ENCODE results near the gene ARNT2. TPM values are rescaled to one million over a fixed set of nuclear protein-coding genes. Genes with fewer than 3 reads are reported as not detected.

ARNT2 gene
- total and polyA plus RNA-seq, 2 donors (not counting 1 experiment from before 2014, with no cell fraction given), result 15.5 to 61.2 TPM

DNA sequence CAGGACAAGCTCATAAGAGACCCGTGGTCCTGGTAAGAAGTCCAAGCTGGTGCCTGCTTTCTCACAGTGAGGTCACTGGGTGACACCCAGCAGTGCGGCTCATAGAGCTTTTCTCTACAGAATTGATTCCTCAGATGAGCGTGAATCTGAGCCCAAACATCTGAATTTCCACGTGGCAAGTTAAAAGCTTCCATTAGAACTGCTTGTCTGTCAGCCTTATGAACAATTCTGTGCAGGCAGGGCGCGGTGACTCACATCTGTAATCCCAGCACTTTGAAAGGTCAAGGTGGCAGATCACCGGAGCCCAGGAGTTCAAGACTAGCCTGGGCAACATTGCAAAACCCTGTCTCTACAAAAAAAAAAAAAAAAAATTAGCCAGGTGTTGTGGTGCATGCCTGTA, 177.8 kb downstream of the ARNT2 start:
- Histone ChIP-seq H3K9me3 (ENCODE audit: control insufficient read depth, insufficient read depth, low read depth, low read length) (no peaks in the 10 kb centered on the region), H3K4me2 (ENCODE audit: extremely low read depth, insufficient read depth, low read length) (no peak overlapping the region), H3K27me3 (ENCODE audit: control insufficient read depth, insufficient read depth, low read length) (no peaks in the 10 kb centered on the region), H2AFZ (ENCODE audit: low read length) (no peak overlapping the region), H3K27ac (ENCODE audit: insufficient read depth, low read length) (no peak overlapping the region), H3K9ac (ENCODE audit: insufficient read depth, low read length) (no peak overlapping the region), H4K20me1 (ENCODE audit: control insufficient read depth, extremely low read depth, insufficient read depth, low read length) (no peaks in the 10 kb centered on the region), H3K4me3 (replicated peaks in 1 of 4; ENCODE audit: control extremely low read depth in 1 of 4, insufficient read depth in 1 of 4, low read depth in 3 of 4, low read length in 4 of 4) (no peak overlapping the region), H3K79me2 (ENCODE audit: control insufficient read depth, insufficient read depth, low read length) (no peaks in the 10 kb centered on the region), H3K36me3 (ENCODE audit: control insufficient read depth, insufficient read depth, low read length) (peaks cover 26% of the 10 kb centered on the region), H3K4me1 (ENCODE audit: control insufficient read depth, extremely low read depth, insufficient read depth, low read length) (no peaks in the 10 kb centered on the region)
- no peak for TF ChIP-seq EZH2 (IDR thresholded peaks at IDR 0.05; ENCODE audit: low read length, missing control alignments)
- TF ChIP-seq, protein P1, sequence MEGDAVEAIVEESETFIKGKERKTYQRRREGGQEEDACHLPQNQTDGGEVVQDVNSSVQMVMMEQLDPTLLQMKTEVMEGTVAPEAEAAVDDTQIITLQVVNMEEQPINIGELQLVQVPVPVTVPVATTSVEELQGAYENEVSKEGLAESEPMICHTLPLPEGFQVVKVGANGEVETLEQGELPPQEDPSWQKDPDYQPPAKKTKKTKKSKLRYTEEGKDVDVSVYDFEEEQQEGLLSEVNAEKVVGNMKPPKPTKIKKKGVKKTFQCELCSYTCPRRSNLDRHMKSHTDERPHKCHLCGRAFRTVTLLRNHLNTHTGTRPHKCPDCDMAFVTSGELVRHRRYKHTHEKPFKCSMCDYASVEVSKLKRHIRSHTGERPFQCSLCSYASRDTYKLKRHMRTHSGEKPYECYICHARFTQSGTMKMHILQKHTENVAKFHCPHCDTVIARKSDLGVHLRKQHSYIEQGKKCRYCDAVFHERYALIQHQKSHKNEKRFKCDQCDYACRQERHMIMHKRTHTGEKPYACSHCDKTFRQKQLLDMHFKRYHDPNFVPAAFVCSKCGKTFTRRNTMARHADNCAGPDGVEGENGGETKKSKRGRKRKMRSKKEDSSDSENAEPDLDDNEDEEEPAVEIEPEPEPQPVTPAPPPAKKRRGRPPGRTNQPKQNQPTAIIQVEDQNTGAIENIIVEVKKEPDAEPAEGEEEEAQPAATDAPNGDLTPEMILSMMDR (conservative IDR thresholded peaks at IDR 0.05 in 1 of 2, IDR thresholded peaks at IDR 0.05 in 1 of 2; ENCODE audit: low read depth in 1 of 2, low read length in 2 of 2), result no peak
- DNase-seq (ENCODE audit: low read depth in 2 of 2), result no peak

DNA sequence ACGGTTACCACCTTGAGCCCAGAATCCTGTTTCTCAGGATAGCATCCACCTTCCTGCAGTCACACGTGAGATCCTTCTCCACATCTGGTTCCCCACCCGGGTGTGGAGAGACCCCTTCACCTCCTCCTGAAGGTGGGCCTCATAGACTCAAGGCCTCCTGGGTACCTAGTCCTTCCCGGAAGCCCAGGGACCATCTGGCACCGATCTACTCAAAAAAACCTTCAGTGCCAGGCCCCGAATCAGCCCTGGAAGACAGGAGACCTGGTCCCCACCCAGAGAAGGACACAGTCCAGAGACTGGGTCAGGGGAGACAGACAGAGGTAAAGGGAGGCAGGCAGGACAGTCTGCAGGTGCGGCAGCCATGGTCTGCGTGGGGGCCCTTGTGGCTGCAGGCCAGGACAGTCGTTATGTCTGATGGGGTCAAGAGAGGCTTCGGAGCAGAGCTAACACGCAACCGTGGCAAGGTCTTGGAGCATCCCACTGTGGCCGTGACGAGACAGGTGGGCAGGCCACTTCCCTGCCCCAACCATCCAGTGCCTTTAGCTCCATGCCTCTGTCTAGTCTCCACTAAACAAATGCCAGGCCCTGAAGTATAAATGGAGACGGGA, 178.7 kb downstream of the ARNT2 start:
- Histone ChIP-seq H3K9me3 (ENCODE audit: control insufficient read depth, insufficient read depth, low read depth, low read length) (no peaks in the 10 kb centered on the region), H3K36me3 (ENCODE audit: control insufficient read depth, insufficient read depth, low read length) (peaks cover 25% of the 10 kb centered on the region)
- DNase-seq (ENCODE audit: low read depth in 2 of 2), result no peak

DNA sequence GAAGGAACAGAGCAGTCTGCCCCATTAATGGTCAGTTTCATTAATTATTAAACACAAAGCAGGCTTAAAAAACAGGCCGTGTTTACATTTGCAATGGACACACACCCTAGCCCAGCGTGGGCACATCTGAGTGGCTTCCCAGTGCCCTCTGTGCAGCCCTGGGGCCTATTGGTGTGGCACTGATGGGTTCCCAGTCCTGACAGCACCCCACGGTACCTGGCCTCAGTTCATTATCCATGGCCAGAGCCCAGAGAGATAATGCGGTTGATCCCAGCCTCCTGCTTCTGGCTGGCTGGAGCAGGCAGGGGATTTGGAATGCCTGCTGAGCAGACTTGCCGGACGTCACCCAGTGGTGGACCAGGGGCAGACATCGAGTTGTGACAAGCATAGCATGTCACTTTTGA, 180.4 kb downstream of the ARNT2 start:
- Histone ChIP-seq H4K20me1 (ENCODE audit: control insufficient read depth, extremely low read depth, insufficient read depth, low read length) (no peaks in the 10 kb centered on the region), H3K27me3 (ENCODE audit: control insufficient read depth, insufficient read depth, low read length) (no peaks in the 10 kb centered on the region), H3K9ac (ENCODE audit: insufficient read depth, low read length) (no peak overlapping the region), H3K4me1 (ENCODE audit: control insufficient read depth, extremely low read depth, insufficient read depth, low read length) (peaks cover 15% of the 10 kb centered on the region), H3K27ac (ENCODE audit: insufficient read depth, low read length) (no peak overlapping the region), H3K79me2 (ENCODE audit: control insufficient read depth, insufficient read depth, low read length) (no peaks in the 10 kb centered on the region), H2AFZ (ENCODE audit: low read length) (no peak overlapping the region), H3K36me3 (ENCODE audit: control insufficient read depth, insufficient read depth, low read length) (peaks cover 24% of the 10 kb centered on the region), H3K4me2 (ENCODE audit: extremely low read depth, insufficient read depth, low read length) (no peak overlapping the region), H3K4me3 (replicated peaks in 1 of 4; ENCODE audit: control extremely low read depth in 1 of 4, insufficient read depth in 1 of 4, low read depth in 3 of 4, low read length in 4 of 4) (no peak overlapping the region), H3K9me3 (ENCODE audit: control insufficient read depth, insufficient read depth, low read depth, low read length) (no peaks in the 10 kb centered on the region)
- DNase-seq (ENCODE audit: low read depth in 2 of 2), result no peak
- TF ChIP-seq, protein P1 (conservative IDR thresholded peaks at IDR 0.05 in 1 of 2, IDR thresholded peaks at IDR 0.05 in 1 of 2; ENCODE audit: low read depth in 1 of 2, low read length in 2 of 2), result no peak
- TF ChIP-seq EZH2 (IDR thresholded peaks at IDR 0.05; ENCODE audit: low read length, missing control alignments), result no peak

More for the DNA sequence above, 178.7 kb downstream of the ARNT2 start:
- Histone ChIP-seq H3K79me2 (ENCODE audit: control insufficient read depth, insufficient read depth, low read length) (no peaks in the 10 kb centered on the region), H2AFZ (ENCODE audit: low read length) (no peak overlapping the region), H3K4me3 (replicated peaks in 1 of 4; ENCODE audit: control extremely low read depth in 1 of 4, insufficient read depth in 1 of 4, low read depth in 3 of 4, low read length in 4 of 4) (no peak overlapping the region), H3K4me1 (ENCODE audit: control insufficient read depth, extremely low read depth, insufficient read depth, low read length) (peaks cover 5% of the 10 kb centered on the region), H3K9ac (ENCODE audit: insufficient read depth, low read length) (no peak overlapping the region), H3K27ac (ENCODE audit: insufficient read depth, low read length) (no peak overlapping the region), H3K27me3 (ENCODE audit: control insufficient read depth, insufficient read depth, low read length) (no peaks in the 10 kb centered on the region), H3K4me2 (ENCODE audit: extremely low read depth, insufficient read depth, low read length) (no peak overlapping the region), H4K20me1 (ENCODE audit: control insufficient read depth, extremely low read depth, insufficient read depth, low read length) (no peaks in the 10 kb centered on the region)
- no peak for TF ChIP-seq EZH2 (IDR thresholded peaks at IDR 0.05; ENCODE audit: low read length, missing control alignments)
- TF ChIP-seq, protein P1 (conservative IDR thresholded peaks at IDR 0.05 in 1 of 2, IDR thresholded peaks at IDR 0.05 in 1 of 2; ENCODE audit: low read depth in 1 of 2, low read length in 2 of 2), result no peak
